Transverse colon (tissue), 3 donors: Measurements from ENCODE around the gene UBL3.

Source experiments
- CTCF ChIP-seq, 5 experiments: fragments of 200-600 bp in 3 of 5; fragments of 450-650 bp in 2 of 5; sonication (generic) in 3 of 5; IDR thresholded peaks; 1 replicate in 2 of 5; 2 replicates in 3 of 5; pipeline ENCODE4 v1.5.1; 2016 to 2017; ENCODE audit warnings: antibody characterized with exemption in 5 of 5, inconsistent platforms in 3 of 5, mild to moderate bottlenecking in 2 of 5, moderate library complexity in 1 of 5
- EP300 ChIP-seq: sonication (generic); formaldehyde crosslinking; IDR thresholded peaks from one replicate; pipeline ENCODE4 v1.6.1; 2017; ENCODE audit warnings: antibody characterized with exemption, low read depth
- POLR2A ChIP-seq: fragments of 450-650 bp; IDR thresholded peaks from one replicate; pipeline ENCODE4 v1.6.1; 2016; ENCODE audit warnings: antibody characterized with exemption, mild to moderate bottlenecking, moderate library complexity

- TF ChIP-seq CTCF (IDR thresholded peaks at IDR 0.05): no peak
- TF ChIP-seq EP300: no peak
- TF ChIP-seq POLR2A: no peak
These were observed 91.8 kb downstream of the UBL3 start for GRCh38 chr13:29758531-29759114.
